Measurements from ENCODE around the gene LIN37.
"Not testable (repeated sequence)": the region's sequence is repeated elsewhere in the genome, so short reads cannot be mapped to it uniquely, and the experiment has no call there.

DNA sequence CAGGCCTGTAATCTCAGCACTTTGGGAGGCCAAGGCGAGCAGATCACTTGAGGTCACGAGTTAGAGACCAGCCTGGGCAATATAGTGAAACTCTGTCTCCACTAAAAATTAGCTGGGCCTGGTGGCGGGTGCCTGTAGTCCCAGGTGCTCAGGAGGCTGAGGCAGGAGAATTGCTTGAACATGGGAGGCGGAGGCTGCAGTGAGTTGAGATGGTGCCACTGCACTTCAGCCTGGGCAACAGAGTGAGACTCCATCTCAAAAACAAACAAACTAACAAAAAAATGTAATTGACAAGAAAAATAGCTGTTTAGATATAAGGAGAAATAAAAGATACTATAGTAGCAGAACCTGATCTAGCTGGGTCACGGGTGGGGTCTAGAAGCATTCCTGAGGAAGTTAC, 24.0 kb downstream of the LIN37 start:
- TF ChIP-seq, protein P1, sequence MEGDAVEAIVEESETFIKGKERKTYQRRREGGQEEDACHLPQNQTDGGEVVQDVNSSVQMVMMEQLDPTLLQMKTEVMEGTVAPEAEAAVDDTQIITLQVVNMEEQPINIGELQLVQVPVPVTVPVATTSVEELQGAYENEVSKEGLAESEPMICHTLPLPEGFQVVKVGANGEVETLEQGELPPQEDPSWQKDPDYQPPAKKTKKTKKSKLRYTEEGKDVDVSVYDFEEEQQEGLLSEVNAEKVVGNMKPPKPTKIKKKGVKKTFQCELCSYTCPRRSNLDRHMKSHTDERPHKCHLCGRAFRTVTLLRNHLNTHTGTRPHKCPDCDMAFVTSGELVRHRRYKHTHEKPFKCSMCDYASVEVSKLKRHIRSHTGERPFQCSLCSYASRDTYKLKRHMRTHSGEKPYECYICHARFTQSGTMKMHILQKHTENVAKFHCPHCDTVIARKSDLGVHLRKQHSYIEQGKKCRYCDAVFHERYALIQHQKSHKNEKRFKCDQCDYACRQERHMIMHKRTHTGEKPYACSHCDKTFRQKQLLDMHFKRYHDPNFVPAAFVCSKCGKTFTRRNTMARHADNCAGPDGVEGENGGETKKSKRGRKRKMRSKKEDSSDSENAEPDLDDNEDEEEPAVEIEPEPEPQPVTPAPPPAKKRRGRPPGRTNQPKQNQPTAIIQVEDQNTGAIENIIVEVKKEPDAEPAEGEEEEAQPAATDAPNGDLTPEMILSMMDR (IDR thresholded peaks at IDR 0.05): not testable (repeated sequence)
- not testable (repeated sequence) for TF ChIP-seq POLR2A, EP300, POLR2AphosphoS5 (IDR thresholded peaks at IDR 0.05)
